Measurements from ENCODE around the gene FBXO7. TPM values are rescaled to one million over a fixed set of nuclear protein-coding genes. Genes with fewer than 3 reads are reported as not detected.

FBXO7 gene
- total and polyA plus RNA-seq, 11 donors: 19.1 to 63.0 (median 42.5) TPM

GRCh38 chr22:32546935-32547334, 72.3 kb downstream of the FBXO7 start:
- Histone ChIP-seq H3K4me1 (peaks cover 0 to 22% (median 13%) of the 10 kb centered on the region in 12 donors), H3K9me3 (peaks cover 0 to 5% (median 0%) of the 10 kb centered on the region in 12 donors), H3K36me3 (no peaks in the 10 kb centered on the region), H3K27me3 (no peaks in the 10 kb centered on the region), H3K27ac (peak overlapping the region in 2 of 12 donors; percentile 24), H3K4me3 (no peak overlapping the region)
- DNase-seq (no peak), ATAC-seq (no peak)
- WGBS, 4 donors: 82 to 90% (median 87%) methylated on average over 8 to 9 of the region's 9 CpGs
- intact Hi-C loops (cut with DNase I): no loop called here
- TF ChIP-seq, protein P1, sequence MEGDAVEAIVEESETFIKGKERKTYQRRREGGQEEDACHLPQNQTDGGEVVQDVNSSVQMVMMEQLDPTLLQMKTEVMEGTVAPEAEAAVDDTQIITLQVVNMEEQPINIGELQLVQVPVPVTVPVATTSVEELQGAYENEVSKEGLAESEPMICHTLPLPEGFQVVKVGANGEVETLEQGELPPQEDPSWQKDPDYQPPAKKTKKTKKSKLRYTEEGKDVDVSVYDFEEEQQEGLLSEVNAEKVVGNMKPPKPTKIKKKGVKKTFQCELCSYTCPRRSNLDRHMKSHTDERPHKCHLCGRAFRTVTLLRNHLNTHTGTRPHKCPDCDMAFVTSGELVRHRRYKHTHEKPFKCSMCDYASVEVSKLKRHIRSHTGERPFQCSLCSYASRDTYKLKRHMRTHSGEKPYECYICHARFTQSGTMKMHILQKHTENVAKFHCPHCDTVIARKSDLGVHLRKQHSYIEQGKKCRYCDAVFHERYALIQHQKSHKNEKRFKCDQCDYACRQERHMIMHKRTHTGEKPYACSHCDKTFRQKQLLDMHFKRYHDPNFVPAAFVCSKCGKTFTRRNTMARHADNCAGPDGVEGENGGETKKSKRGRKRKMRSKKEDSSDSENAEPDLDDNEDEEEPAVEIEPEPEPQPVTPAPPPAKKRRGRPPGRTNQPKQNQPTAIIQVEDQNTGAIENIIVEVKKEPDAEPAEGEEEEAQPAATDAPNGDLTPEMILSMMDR (IDR thresholded peaks at IDR 0.05): no peak
- no peak for TF ChIP-seq POLR2A (IDR thresholded peaks at IDR 0.05)

DNA sequence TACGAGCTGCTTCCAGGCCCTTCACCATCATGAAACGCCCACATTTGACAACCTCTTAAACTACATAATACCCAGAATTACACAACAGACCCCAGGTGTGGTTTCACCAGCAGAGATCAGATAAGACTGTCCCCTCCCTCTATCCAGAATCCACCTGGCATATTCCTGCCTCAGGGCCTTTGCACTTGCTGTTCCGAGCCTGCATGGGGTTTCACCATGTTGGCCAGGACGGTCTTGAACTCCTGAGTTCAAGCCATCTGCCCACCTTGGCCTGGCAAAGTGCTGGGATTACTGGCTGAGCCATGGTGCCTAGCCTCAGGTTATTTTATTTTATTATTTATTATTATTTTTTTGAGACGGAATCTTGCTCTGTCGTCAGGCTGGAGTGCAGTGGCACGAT, 73.4 kb downstream of the FBXO7 start:
- DNase-seq (no peak), ATAC-seq (no peak)
- no peaks in the 10 kb centered on the region for H3K36me3 ChIP-seq
- H3K27me3 ChIP-seq: no peaks in the 10 kb centered on the region
- WGBS, 4 donors: 86 to 96% (median 92%) methylated on average over 7 of the region's 7 CpGs
- H3K4me1 ChIP-seq: peaks cover 0 to 11% (median 2%) of the 10 kb centered on the region in 12 donors
- TF ChIP-seq, protein P1 (IDR thresholded peaks at IDR 0.05): no peak
- no peak for TF ChIP-seq POLR2A (IDR thresholded peaks at IDR 0.05)
- H3K4me3 ChIP-seq: no peak overlapping the region
- peaks cover 0 to 5% (median 0%) of the 10 kb centered on the region in 12 donors for H3K9me3 ChIP-seq
- H3K27ac ChIP-seq: no peak overlapping the region
- intact Hi-C loops (cut with DNase I): no loop called here

Other genes starting within 250 kb of the FBXO7 start
- 1 to 10 TPM in 1 of 9 donors, under 1 TPM in 6, not detected in 2; 0.13 to 1.3 (median 0.28) TPM for gene SLC5A4, start 219.5 kb upstream of the FBXO7 start, total RNA-seq
- under 1 TPM; 0.12 to 0.34 TPM for gene SLC5A4, start 219.5 kb upstream of the FBXO7 start, polyA plus RNA-seq
- gene RFPL3, start 116.9 kb upstream of the FBXO7 start, total RNA-seq: not detected
- not detected for gene RFPL3, start 116.9 kb upstream of the FBXO7 start, polyA plus RNA-seq
- 10 to 100 TPM; 39.4 to 54.0 (median 47.1) TPM for gene RTCB, start 62.6 kb upstream of the FBXO7 start, total RNA-seq
- 100 to 1,000 TPM in 1 of 2 donors, 10 to 100 TPM in 1; 19.8 to 110 TPM for gene RTCB, start 62.6 kb upstream of the FBXO7 start, polyA plus RNA-seq
- not detected for gene BPIFC, start 10.4 kb upstream of the FBXO7 start, total RNA-seq
- not detected for gene BPIFC, start 10.4 kb upstream of the FBXO7 start, polyA plus RNA-seq

All from heart left ventricle (tissue), 16 donors.